ENCODE results near the gene ZFP36L1. TPM values are rescaled to one million over a fixed set of nuclear protein-coding genes. Genes with fewer than 3 reads are reported as not detected.
A peak's percentile ranks its signal among the peaks of the same experiment; 100 is the strongest.

The ZFP36L1 gene
- total and polyA plus RNA-seq, 2 of the 13 experiments (the other 11 are each of a cell fraction or from before 2014, with no cell fraction given) = 7.4 to 10.2 TPM

GRCh38 chr14:68823434-68824206 lies 30.8 kb upstream of the ZFP36L1 start (continued):
- TF ChIP-seq ZBTB46 (CRISPR knock-in tag; IDR thresholded peaks at IDR 0.05; ENCODE audit: borderline replicate concordance) = no peak
- 0 out of 2 replicates have a peak, but pooled peaks have one; percentile 29 for TF ChIP-seq ZNF503 (CRISPR knock-in tag; IDR thresholded peaks at IDR 0.05)
- no peak for TF ChIP-seq FOXP1 (IDR thresholded peaks at IDR 0.05)
- TF ChIP-seq FOXP1 (CRISPR knock-in tag; IDR thresholded peaks at IDR 0.05) = peak; percentile 26; the same call in 1 of the 2 replicates
- no peak for TF ChIP-seq DNMT3B (CRISPR knock-in tag; conservative IDR thresholded peaks at IDR 0.05)
- TF ChIP-seq PRDM10 (CRISPR knock-in tag; IDR thresholded peaks at IDR 0.05; ENCODE audit: low read depth) = peak; percentile 85; the same call in 1 of the 2 replicates
- no peak for TF ChIP-seq SIN3B (IDR thresholded peaks at IDR 0.05; ENCODE audit: low read length)
- TF ChIP-seq KMT2B (CRISPR knock-in tag; IDR thresholded peaks at IDR 0.05) = no peak; the same call in 1 of the 2 replicates
- peak; percentile 35 for TF ChIP-seq YY1 (IDR thresholded peaks at IDR 0.05; ENCODE audit: insufficient read depth, insufficient replicate concordance, low read depth, low read length)
- 0 out of 2 replicates have a peak, but pooled peaks have one; percentile 26 for TF ChIP-seq NFYC (CRISPR knock-in tag; IDR thresholded peaks at IDR 0.05)
- TF ChIP-seq ZNF296 (CRISPR knock-in tag; conservative IDR thresholded peaks at IDR 0.05) = peak; percentile 88; the same call in 1 of the 2 replicates
- TF ChIP-seq RXRA (CRISPR knock-in tag; IDR thresholded peaks at IDR 0.05) = peak; percentile 98
- TF ChIP-seq ZNF720 (CRISPR knock-in tag; IDR thresholded peaks at IDR 0.05) = no peak
- peak; percentile 53; the same call in 1 of the 2 replicates for TF ChIP-seq MTA1 (CRISPR knock-in tag; IDR thresholded peaks at IDR 0.05; ENCODE audit: borderline replicate concordance)
- peak; percentile 71; the same call in 1 of the 2 replicates for TF ChIP-seq IKZF5 (CRISPR knock-in tag; IDR thresholded peaks at IDR 0.05)
- TF ChIP-seq BRCA1 (CRISPR knock-in tag; IDR thresholded peaks at IDR 0.05) = no peak
- TF ChIP-seq BCL3 (CRISPR knock-in tag; IDR thresholded peaks at IDR 0.05) = 0 out of 2 replicates have a peak, but pooled peaks have one; percentile 14
- no peak for TF ChIP-seq ZBTB2 (CRISPR knock-in tag; IDR thresholded peaks at IDR 0.05; ENCODE audit: low read depth)

All from HepG2 (cell line).